Left ventricle myocardium inferior (tissue), 1 donor: ENCODE results near the gene STK40. TPM values are rescaled to one million over a fixed set of nuclear protein-coding genes. Genes with fewer than 3 reads are reported as not detected.

ENCODE experiments used
- DNase-seq: peaks from one replicate; pipeline ENCODE4 v3.0.0-alpha.2; 2020
- H3K27ac ChIP-seq: fragments of 200-600 bp; replicated peaks from 2 replicates; pipeline ENCODE4 v1.8.0; 2021
- H3K27me3 ChIP-seq: fragments of 200-600 bp; 2 replicates; pipeline ENCODE4 v1.8.0; 2021; ENCODE audit warnings: low read depth
- H3K36me3 ChIP-seq: fragments of 200-600 bp; 2 replicates; pipeline ENCODE4 v1.8.0; 2021
- H3K4me1 ChIP-seq: fragments of 200-600 bp; 2 replicates; pipeline ENCODE4 v1.8.0; 2021
- H3K4me3 ChIP-seq: fragments of 200-600 bp; 2 replicates; pipeline ENCODE4 v1.8.0; 2021; ENCODE audit warnings: mild to moderate bottlenecking, moderate library complexity
- H3K9me3 ChIP-seq: fragments of 200-600 bp; replicated peaks from 2 replicates; pipeline ENCODE4 v1.8.0; 2021
- intact Hi-C: fragments of 100-400 bp; cut with micrococcal nuclease; formaldehyde crosslinking; loops from one replicate; pipeline ENCODE4 v1.11.0; 2022
- total RNA-seq: library from RNA; stranded (reverse); fragmentation: NEBNext Ultra II Directional; extraction: Animal tissue kit (Norgen Biotek cat#: 25700); gene quantifications from one replicate; pipeline ENCODE4 v1.2.1, GENCODE V29; 2021
- TF ChIP-seq, protein P1 (sequence below): fragments of 200-600 bp; IDR thresholded peaks from 2 replicates; pipeline ENCODE4 v1.8.0; 2021; ENCODE audit warnings: antibody characterized with exemption, mild to moderate bottlenecking, borderline replicate concordance
- donor health status: DM: no; HTN: yes; CAD: no; lungs with severe emphysema.

The STK40 gene
- total RNA-seq, 1 donor from 2014 or later: 69.8 TPM

DNA sequence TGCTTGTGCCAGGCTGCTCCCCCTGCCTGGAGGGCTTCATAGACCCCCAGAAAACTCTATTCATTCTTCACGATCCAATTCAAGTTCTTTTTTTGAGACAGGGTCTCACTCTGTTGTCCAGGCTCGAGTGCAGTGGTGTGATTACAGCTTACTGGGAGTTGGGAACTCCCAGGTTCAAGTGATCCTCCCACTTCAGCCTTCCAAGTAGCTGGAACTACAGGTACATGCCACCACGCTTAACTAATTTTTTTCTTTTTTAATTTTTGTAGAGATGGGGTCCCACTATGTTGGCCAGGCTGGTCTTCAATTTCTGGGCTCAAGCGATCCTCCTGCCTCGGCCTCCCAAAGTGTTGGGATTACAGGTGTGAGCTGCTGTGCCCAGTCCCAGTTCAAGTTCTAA lies 4.3 kb downstream of the STK40 start:
- Histone ChIP-seq H3K4me3 (no peak overlapping the region), H3K36me3 (no peaks in the 10 kb centered on the region), H3K9me3 (no peaks in the 10 kb centered on the region), H3K4me1 (peaks cover 93% of the 10 kb centered on the region), H3K27me3 (no peaks in the 10 kb centered on the region), H3K27ac (no peak overlapping the region)
- TF ChIP-seq, protein P1, sequence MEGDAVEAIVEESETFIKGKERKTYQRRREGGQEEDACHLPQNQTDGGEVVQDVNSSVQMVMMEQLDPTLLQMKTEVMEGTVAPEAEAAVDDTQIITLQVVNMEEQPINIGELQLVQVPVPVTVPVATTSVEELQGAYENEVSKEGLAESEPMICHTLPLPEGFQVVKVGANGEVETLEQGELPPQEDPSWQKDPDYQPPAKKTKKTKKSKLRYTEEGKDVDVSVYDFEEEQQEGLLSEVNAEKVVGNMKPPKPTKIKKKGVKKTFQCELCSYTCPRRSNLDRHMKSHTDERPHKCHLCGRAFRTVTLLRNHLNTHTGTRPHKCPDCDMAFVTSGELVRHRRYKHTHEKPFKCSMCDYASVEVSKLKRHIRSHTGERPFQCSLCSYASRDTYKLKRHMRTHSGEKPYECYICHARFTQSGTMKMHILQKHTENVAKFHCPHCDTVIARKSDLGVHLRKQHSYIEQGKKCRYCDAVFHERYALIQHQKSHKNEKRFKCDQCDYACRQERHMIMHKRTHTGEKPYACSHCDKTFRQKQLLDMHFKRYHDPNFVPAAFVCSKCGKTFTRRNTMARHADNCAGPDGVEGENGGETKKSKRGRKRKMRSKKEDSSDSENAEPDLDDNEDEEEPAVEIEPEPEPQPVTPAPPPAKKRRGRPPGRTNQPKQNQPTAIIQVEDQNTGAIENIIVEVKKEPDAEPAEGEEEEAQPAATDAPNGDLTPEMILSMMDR: no peak
- no peak for DNase-seq
- intact Hi-C loops: no loop called here

DNA sequence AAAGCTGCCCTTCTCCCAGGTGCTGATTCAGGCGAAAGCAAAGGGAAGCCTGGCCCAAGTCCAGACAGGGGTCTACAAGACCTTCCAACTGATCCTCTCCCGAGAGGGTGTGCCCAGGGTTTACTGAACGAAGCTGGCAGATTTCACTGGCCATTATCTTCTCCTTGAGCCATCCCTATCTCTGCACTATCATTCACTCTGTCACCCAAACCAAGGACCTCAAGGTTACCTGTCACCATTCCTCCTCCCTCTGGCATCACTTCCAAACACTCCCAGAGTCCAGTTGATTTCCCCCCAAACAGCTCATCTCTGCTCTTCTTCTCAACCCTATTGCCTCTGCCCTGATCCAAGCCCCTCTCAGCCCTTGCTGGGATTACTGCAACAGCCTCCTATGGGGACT lies 4.9 kb downstream of the STK40 start:
- Histone ChIP-seq H3K4me3 (no peak overlapping the region), H3K4me1 (peaks cover 96% of the 10 kb centered on the region), H3K9me3 (no peaks in the 10 kb centered on the region), H3K36me3 (no peaks in the 10 kb centered on the region), H3K27me3 (no peaks in the 10 kb centered on the region), H3K27ac (peak overlapping the region; percentile 13)
- no peak for DNase-seq
- intact Hi-C loops: no loop called here
- TF ChIP-seq, protein P1: no peak

DNA sequence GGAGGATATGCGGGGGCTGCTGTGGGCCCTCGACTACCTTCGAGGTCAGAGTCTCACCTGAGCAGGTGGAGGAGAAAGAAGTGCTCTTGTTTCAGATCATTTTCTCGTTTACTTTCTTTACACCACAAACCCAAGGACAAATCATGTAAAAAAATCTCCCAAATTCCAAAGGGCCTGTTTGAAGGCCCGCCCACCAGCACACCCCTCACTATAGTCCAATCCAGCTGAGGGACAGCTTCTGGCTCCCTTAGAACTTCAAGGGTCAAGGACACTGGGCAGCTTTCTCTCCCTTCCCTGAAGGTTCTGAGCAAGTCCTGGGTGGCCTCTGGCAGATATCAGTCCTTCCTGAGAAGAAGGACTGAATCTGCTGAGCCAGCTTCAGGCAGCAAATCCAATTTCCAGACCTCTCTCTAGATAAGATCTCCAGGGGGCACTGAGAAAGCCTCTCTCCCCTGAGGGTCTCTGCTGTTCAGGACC lies 5.5 kb downstream of the STK40 start:
- intact Hi-C loops: no loop called here
- H3K27ac ChIP-seq: peak overlapping the region; percentile 13
- DNase-seq: no peak
- no peaks in the 10 kb centered on the region for H3K27me3 ChIP-seq
- TF ChIP-seq, protein P1: no peak
- no peaks in the 10 kb centered on the region for H3K36me3 ChIP-seq
- peaks cover 97% of the 10 kb centered on the region for H3K4me1 ChIP-seq
- H3K9me3 ChIP-seq: no peaks in the 10 kb centered on the region
- no peak overlapping the region for H3K4me3 ChIP-seq

DNA sequence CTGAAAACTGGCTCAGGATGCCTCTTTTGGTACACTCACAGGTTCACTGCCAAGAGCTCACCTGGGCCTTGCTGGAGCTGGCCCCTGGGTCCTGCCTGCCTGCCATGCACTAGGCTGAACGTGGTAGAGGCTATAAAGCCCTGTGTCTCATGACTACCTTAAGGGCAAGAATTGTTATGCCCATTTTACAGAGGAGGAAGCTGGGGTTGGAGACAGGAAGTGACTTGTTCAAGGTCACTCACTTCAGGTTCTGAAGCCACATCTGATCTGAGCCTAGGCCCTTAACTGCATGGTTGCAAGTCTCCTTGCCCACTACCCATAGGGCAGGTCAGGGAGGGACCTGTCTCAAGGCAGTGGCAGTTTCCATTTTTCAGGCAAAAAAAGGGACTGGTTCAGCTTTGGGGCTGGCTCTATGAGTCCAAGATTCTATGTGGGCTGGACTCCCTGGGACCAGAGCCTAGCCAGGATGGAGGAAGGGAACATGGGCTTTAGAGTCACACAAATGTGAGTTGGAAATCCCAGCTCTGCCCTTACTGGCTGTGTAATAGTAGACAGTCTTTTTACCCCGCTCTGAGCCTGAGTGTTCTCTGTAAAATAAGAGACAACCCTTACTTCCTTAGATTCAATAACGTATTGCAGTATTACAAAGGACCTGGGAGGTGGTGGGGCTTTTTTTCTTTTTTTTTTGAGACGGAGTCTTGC lies 7.8 kb downstream of the STK40 start:
- peak overlapping the region; percentile 52 for H3K27ac ChIP-seq
- TF ChIP-seq, protein P1: no peak
- DNase-seq: no peak

DNA sequence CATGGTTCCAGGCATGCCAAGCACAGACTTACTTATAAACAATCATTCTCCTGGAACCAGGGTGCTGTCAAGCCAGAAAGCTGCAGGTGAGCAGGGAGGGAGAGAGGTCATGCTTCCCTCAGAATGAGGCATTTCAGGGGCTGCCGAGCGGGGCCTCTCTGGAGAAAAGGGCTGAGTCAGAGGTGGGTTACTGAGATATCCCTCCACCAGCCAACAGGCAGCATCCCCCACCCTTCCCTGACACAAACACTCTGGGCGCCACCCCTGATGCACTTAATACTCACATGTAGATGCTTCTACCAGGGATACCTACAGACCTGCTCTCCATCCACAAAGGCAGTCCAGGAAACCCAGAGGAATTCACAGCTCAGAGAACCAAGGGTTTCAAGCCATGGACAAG lies 13.1 kb downstream of the STK40 start:
- Histone ChIP-seq H3K36me3 (no peaks in the 10 kb centered on the region), H3K27me3 (no peaks in the 10 kb centered on the region), H3K4me1 (peaks cover 89% of the 10 kb centered on the region), H3K27ac (peak overlapping the region; percentile 97), H3K4me3 (no peak overlapping the region), H3K9me3 (no peaks in the 10 kb centered on the region)
- no peak for DNase-seq
- TF ChIP-seq, protein P1: no peak
- intact Hi-C loops: no loop called here

More for the DNA sequence above, 7.8 kb downstream of the STK40 start:
- Histone ChIP-seq H3K9me3 (no peaks in the 10 kb centered on the region), H3K4me3 (no peak overlapping the region), H3K36me3 (no peaks in the 10 kb centered on the region), H3K27me3 (no peaks in the 10 kb centered on the region), H3K4me1 (peaks cover 97% of the 10 kb centered on the region)
- intact Hi-C loops: no loop called here
